ENCODE data around the gene ADORA2B.

DNA sequence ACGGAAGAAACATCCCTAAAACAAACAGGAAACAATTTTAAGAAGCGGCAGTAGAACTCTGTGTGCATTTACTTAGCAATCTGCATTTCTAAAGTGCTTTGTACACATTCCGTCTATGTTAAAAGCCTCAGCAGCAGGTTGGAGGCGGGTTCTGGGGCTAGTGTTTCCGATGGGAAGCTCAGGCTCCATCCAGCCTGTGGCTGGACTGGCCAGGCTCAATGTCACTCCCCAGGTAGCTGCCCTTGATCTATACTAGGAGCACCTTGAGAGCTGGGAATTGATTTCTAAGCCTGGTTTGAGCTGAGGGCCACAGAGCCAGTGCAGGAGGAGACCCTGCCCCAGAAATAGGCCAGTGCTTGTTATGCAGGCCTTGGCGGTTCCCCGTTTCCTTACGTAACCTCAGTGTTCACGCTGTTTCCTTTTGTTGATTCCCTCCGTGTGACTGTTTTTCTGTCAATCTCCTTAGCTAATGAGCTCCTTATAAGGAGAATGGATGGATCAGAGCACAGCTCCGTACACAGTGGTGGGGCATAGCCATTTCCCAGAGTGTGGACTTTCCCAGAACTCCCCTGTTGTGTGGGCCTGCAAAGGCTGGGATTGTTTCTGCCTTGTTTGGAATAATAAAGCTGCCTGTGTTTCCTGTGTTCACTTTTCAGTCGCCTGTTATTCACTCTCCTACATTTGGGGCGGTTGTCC, 21.4 kb downstream of the ADORA2B start:
- TF ChIP-seq, protein P1, sequence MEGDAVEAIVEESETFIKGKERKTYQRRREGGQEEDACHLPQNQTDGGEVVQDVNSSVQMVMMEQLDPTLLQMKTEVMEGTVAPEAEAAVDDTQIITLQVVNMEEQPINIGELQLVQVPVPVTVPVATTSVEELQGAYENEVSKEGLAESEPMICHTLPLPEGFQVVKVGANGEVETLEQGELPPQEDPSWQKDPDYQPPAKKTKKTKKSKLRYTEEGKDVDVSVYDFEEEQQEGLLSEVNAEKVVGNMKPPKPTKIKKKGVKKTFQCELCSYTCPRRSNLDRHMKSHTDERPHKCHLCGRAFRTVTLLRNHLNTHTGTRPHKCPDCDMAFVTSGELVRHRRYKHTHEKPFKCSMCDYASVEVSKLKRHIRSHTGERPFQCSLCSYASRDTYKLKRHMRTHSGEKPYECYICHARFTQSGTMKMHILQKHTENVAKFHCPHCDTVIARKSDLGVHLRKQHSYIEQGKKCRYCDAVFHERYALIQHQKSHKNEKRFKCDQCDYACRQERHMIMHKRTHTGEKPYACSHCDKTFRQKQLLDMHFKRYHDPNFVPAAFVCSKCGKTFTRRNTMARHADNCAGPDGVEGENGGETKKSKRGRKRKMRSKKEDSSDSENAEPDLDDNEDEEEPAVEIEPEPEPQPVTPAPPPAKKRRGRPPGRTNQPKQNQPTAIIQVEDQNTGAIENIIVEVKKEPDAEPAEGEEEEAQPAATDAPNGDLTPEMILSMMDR (conservative IDR thresholded peaks at IDR 0.05 in 1 of 2, IDR thresholded peaks at IDR 0.05 in 1 of 2; ENCODE audit: extremely low read depth in 1 of 2, insufficient read depth in 1 of 2, low read depth in 1 of 2, low read length in 2 of 2): no peak
- no peak for TF ChIP-seq EZH2 (IDR thresholded peaks at IDR 0.05; ENCODE audit: borderline replicate concordance, low read length)

Data from mammary epithelial cell (primary cell).